OCI-LY1 (cell line): Measurements from ENCODE around the gene L3MBTL4.
"Not testable (repeated sequence)": the region's sequence is repeated elsewhere in the genome, so short reads cannot be mapped to it uniquely, and the experiment has no call there.

ENCODE experiments used
- H2AFZ ChIP-seq: fragments of 200-600 bp; sonication (generic), shearing (Covaris generic); 2 replicates; pipeline ENCODE4 v1.6.0; 2014; ENCODE audit warnings: antibody characterized with exemption, mild to moderate bottlenecking, low read length
- H3F3A ChIP-seq: fragments of 200-600 bp; sonication (generic), shearing (Covaris generic); 2 replicates; pipeline ENCODE4 v1.6.0; 2014; ENCODE audit warnings: mild to moderate bottlenecking, antibody characterized with exemption, low read length, moderate library complexity; ENCODE audit not compliant: insufficient read depth
- H3K27ac ChIP-seq: fragments of 200-600 bp; sonication (generic); 2 replicates; pipeline ENCODE4 v1.5.1; 2014; ENCODE audit warnings: low read length, mixed run types, mild to moderate bottlenecking, low read depth; ENCODE audit not compliant: poor library complexity, severe bottlenecking
- H3K27me3 ChIP-seq: fragments of 200-600 bp; sonication (generic); 2 replicates; pipeline ENCODE4 v1.6.0; 2014; ENCODE audit warnings: antibody characterized with exemption, mild to moderate bottlenecking, low read length, moderate library complexity; ENCODE audit not compliant: insufficient read depth
- H3K36me3 ChIP-seq: fragments of 200-600 bp; sonication (generic); 2 replicates; pipeline ENCODE4 v1.6.1; 2014; ENCODE audit warnings: mild to moderate bottlenecking, antibody characterized with exemption, low read length, moderate library complexity, mixed read lengths; ENCODE audit not compliant: insufficient read depth
- H3K4me1 ChIP-seq: fragments of 200-600 bp; sonication (generic); 2 replicates; pipeline ENCODE4 v1.5.1; 2014; ENCODE audit warnings: mild to moderate bottlenecking, low read length, moderate library complexity; ENCODE audit not compliant: insufficient read depth, severe bottlenecking
- H3K4me2 ChIP-seq: fragments of 200-600 bp; sonication (generic), shearing (Covaris generic); 2 replicates; pipeline ENCODE4 v1.6.1; 2014; ENCODE audit warnings: low read length
- H3K4me3 ChIP-seq: fragments of 200-600 bp; sonication (generic); 2 replicates; pipeline ENCODE4 v1.5.1; 2014; ENCODE audit warnings: low read length, low read depth, mild to moderate bottlenecking, mixed read lengths; ENCODE audit not compliant: poor library complexity, severe bottlenecking
- H3K79me2 ChIP-seq: fragments of 200-600 bp; shearing (Covaris generic); 2 replicates; pipeline ENCODE4 v1.6.1; 2016; ENCODE audit warnings: mixed run types, low read length, mixed read lengths; ENCODE audit not compliant: insufficient read depth
- H3K9ac ChIP-seq: fragments of 200-600 bp; sonication (generic), shearing (Covaris generic); 2 replicates; pipeline ENCODE4 v1.6.1; 2014; ENCODE audit warnings: mild to moderate bottlenecking, low read length, mixed read lengths
- H3K9me2 ChIP-seq: fragments of 200-600 bp; sonication (generic), shearing (Covaris generic); 2 replicates; pipeline ENCODE4 v1.6.1; 2014; ENCODE audit warnings: low read depth, mild to moderate bottlenecking, low read length, mixed read lengths
- H3K9me3 ChIP-seq: fragments of 200-600 bp; shearing (Covaris generic); 2 replicates; pipeline ENCODE4 v1.6.1; 2014; ENCODE audit warnings: low read length, mixed read lengths
- H4K20me1 ChIP-seq: fragments of 200-600 bp; sonication (generic), shearing (Covaris generic); 2 replicates; pipeline ENCODE4 v1.6.0; 2016; ENCODE audit warnings: mild to moderate bottlenecking, low read length; ENCODE audit not compliant: insufficient read depth
- CTCF ChIP-seq: fragments of 200-600 bp; sonication (generic), shearing (Covaris generic); IDR thresholded peaks from 2 replicates; pipeline ENCODE4 v1.5.1; 2017; ENCODE audit warnings: mild to moderate bottlenecking, antibody characterized with exemption, low read length, moderate library complexity, mixed read lengths
- EZH2 ChIP-seq: fragments of 200-600 bp; sonication (generic), shearing (Covaris generic); IDR thresholded peaks from 2 replicates; pipeline ENCODE4 v1.8.0; 2017; ENCODE audit warnings: borderline replicate concordance, mixed run types, mild to moderate bottlenecking, antibody characterized with exemption, low read length, moderate library complexity, mixed read lengths

L3MBTL4 gene

DNA sequence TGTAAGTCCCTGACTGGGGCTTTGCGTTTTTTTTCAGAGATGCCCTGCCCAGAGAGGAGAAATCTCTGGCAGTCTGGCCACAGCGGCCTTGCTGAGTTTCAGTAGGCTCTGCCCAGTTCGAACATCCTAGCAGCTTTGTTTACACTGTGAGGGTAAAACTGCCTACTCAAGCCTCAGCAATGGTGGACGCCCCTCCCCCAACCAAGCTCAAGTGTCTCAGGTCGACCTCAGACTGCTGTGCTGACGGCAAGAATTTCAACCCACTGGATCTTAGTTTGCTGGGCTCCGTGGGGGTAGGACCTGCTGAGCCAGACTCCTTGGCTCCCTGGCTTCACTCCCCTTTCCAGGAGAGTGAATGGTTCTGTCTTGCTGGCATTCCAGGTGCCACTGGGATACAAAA, 31.7 kb downstream of the L3MBTL4 start:
- no peak overlapping the region for H3K4me3 ChIP-seq
- no peaks in the 10 kb centered on the region for H3K36me3 ChIP-seq
- no peaks in the 10 kb centered on the region for H4K20me1 ChIP-seq
- H3F3A ChIP-seq = no peaks in the 10 kb centered on the region
- H3K9me3 ChIP-seq = no peaks in the 10 kb centered on the region
- H3K4me2 ChIP-seq = peak overlapping the region; percentile 6; the same call in 1 of the 2 replicates
- TF ChIP-seq EZH2 = no peak
- TF ChIP-seq CTCF = no peak
- H3K79me2 ChIP-seq = no peaks in the 10 kb centered on the region
- no peak overlapping the region for H2AFZ ChIP-seq
- no peaks in the 10 kb centered on the region for H3K9me2 ChIP-seq
- no peak overlapping the region for H3K9ac ChIP-seq
- no peaks in the 10 kb centered on the region for H3K27me3 ChIP-seq
- peaks cover 20% of the 10 kb centered on the region for H3K4me1 ChIP-seq
- no peak overlapping the region for H3K27ac ChIP-seq

GRCh38 chr18:6377473-6377872, 37.2 kb downstream of the L3MBTL4 start:
- H3K27ac ChIP-seq, H3K9ac ChIP-seq: not testable (repeated sequence)

DNA sequence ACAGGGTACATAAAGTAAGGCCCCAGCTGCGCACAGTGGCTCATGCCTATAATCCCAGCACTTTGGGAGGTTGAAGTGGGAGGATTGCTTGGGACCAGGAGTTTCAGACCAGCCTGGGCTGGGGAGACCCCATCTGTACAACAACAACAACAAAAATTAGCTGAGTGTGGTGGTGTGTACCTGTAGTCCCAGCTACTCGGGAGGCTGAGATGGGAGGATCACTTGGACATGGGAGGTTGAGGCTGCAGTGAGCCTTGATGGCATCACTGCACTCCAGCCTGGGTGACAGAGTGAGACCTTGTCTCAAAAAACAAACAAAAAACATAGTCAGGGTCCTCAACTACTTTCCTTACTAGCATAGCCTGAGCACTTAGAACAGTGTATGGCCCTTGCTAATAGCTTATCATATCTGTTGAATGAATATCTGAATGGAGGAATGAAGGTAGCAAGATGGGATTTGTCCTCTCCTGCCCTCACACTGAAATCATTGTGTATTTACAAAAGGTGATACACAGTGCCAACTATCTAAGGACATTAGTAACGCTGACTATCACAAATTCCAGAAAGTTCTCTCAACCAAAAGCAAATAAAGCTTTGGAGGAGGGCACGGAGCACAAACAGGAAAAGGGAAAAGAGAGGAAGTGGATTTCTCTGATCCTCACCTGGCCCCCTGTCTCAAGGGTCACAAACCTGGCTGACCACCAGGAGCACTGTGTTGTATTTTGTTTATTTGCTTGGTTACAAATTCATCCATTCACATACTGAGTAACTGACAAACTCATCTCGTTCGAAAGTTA, 38.1 kb downstream of the L3MBTL4 start:
- H3K9ac ChIP-seq = no peak overlapping the region
- no peaks in the 10 kb centered on the region for H3K27me3 ChIP-seq
- H3K9me3 ChIP-seq = no peaks in the 10 kb centered on the region
- H3K4me2 ChIP-seq = no peak overlapping the region
- H2AFZ ChIP-seq = no peak overlapping the region
- H3K9me2 ChIP-seq = no peaks in the 10 kb centered on the region
- H3K27ac ChIP-seq = no peak overlapping the region
- TF ChIP-seq CTCF (no peak), EZH2 (no peak)
- H3K36me3 ChIP-seq = no peaks in the 10 kb centered on the region
- no peak overlapping the region for H3K4me3 ChIP-seq
- no peaks in the 10 kb centered on the region for H3F3A ChIP-seq
- H3K79me2 ChIP-seq = no peaks in the 10 kb centered on the region
- H4K20me1 ChIP-seq = no peaks in the 10 kb centered on the region
- H3K4me1 ChIP-seq = peaks cover 44% of the 10 kb centered on the region

More at GRCh38 chr18:6377473-6377872, 37.2 kb downstream of the L3MBTL4 start:
- not testable (repeated sequence) for H3K4me2 ChIP-seq, H3F3A ChIP-seq, H4K20me1 ChIP-seq, H3K4me3 ChIP-seq, H3K36me3 ChIP-seq, H3K79me2 ChIP-seq, H3K9me3 ChIP-seq, H3K9me2 ChIP-seq, H2AFZ ChIP-seq, H3K27me3 ChIP-seq
- peaks cover 37% of the 10 kb centered on the region for H3K4me1 ChIP-seq
